Heart left ventricle (tissue), 16 donors: Measurements from ENCODE around the gene DGAT2. TPM values are rescaled to one million over a fixed set of nuclear protein-coding genes. Genes with fewer than 3 reads are reported as not detected.

ENCODE experiments used
- ATAC-seq, 4 donors: fragments of 200-7000 bp; cut with Tn5 transposase; one replicate each; pipeline ENCODE4 v1.9.1; 2020 to 2022; ENCODE audit warnings: moderate library complexity in 4 of 4, mild to moderate bottlenecking in 3 of 4, moderate number of reproducible peaks in 1 of 4
- DNase-seq, 5 donors: peaks; one replicate each; pipeline ENCODE4 v3.0.0-alpha.2; 2020
- H3K27ac ChIP-seq, 12 donors: fragments of 200-600 bp; sonication (generic) in 4 of 12; one replicate each; pipeline versions ENCODE4 v1.5.0 to v1.8.0; 2016 to 2022; ENCODE audit warnings: mild to moderate bottlenecking in 2 of 12
- H3K27me3 ChIP-seq, 9 donors: fragments of 200-600 bp; sonication (generic) in 2 of 9; one replicate each; pipeline versions ENCODE4 v1.5.1 to v1.8.0; 2016 to 2022; ENCODE audit warnings: mild to moderate bottlenecking in 3 of 9
- H3K36me3 ChIP-seq, 9 donors: fragments of 200-600 bp; sonication (generic) in 2 of 9; one replicate each; pipeline versions ENCODE4 v1.5.0 to v1.8.0; 2018 to 2022; ENCODE audit warnings: mild to moderate bottlenecking in 2 of 9
- H3K4me1 ChIP-seq, 12 donors: fragments of 200-600 bp; sonication (generic) in 4 of 12; one replicate each; pipeline versions ENCODE4 v1.5.0 to v1.8.0; 2016 to 2022; ENCODE audit warnings: mild to moderate bottlenecking in 3 of 12
- H3K4me3 ChIP-seq, 12 donors: fragments of 200-600 bp; sonication (generic) in 4 of 12; one replicate each; pipeline versions ENCODE4 v1.5.0 to v1.8.0; 2017 to 2022; ENCODE audit warnings: mild to moderate bottlenecking in 9 of 12, moderate library complexity in 4 of 12
- H3K9me3 ChIP-seq, 12 donors: fragments of 200-600 bp; sonication (generic) in 4 of 12; one replicate each; pipeline versions ENCODE4 v1.5.0 to v1.8.0; 2016 to 2022; ENCODE audit warnings: mild to moderate bottlenecking in 1 of 12
- POLR2A ChIP-seq, 2 donors: fragments of 450-650 bp; IDR thresholded peaks; one replicate each; pipeline ENCODE4 v1.6.1; 2017; ENCODE audit warnings: antibody characterized with exemption in 2 of 2, mild to moderate bottlenecking in 2 of 2, moderate library complexity in 2 of 2
- WGBS, 4 donors: extraction: QIAGEN DNeasy Blood & Tissue Kit in 2 of 4; methylation state at CpG; one replicate each; pipeline versions ENCODE4 v1.1.5 to v1.1.7; 2013 to 2018; 5-methylcytosine and 5-hydroxymethylcytosine counted together
- intact Hi-C, 10 donors: fragments of 100-400 bp; cut with DNase I; formaldehyde crosslinking; loops; one replicate each; pipeline versions ENCODE4 v1.11.1 to v1.14.2; 2022
- polyA plus RNA-seq, 2 donors: library from polyadenylated mRNA; stranded (reverse); fragments of 200-250 nt; gene quantifications; one replicate each; pipeline ENCODE4 v1.2.3, GENCODE V29; 2013
- total RNA-seq, 9 donors: library from RNA; depleted of rRNA in 2 of 9; stranded (reverse); fragments of >200 nt in 2 of 9; fragmentation: NEBNext Ultra II Directional in 3 of 9; extraction: Animal tissue kit (Norgen Biotek cat#: 25700) in 3 of 9; gene quantifications; one replicate each; pipeline versions ENCODE4 v1.1.0 to v1.2.4, GENCODE V29; 2016 to 2023
- TF ChIP-seq, protein P1 (sequence below), 12 donors: fragments of 200-600 bp; sonication (generic) in 4 of 12; IDR thresholded peaks; one replicate each; pipeline versions ENCODE4 v1.5.0 to v1.8.0; 2018 to 2022; ENCODE audit warnings: antibody characterized with exemption in 12 of 12, mild to moderate bottlenecking in 5 of 12
- donor health status: ischemic (EF 13 %, LVEDD 7.1; RV severe dilation, severe dysfunction).
- donor health status: healthy with polysubstance abuse.
- donor health status: DM: no; HTN: yes; CAD: no.
- donor health status: DM: no; HTN: no; CAD: no.
- donor health status: ischemic (EF 25% LVEDD 6.9; RV normal size, moderate dysfunction).
- donor health status: ischemic (EF 25% LVEDD 5.7; RV mildly dilated, moderate dysfunction).
- donor health status: healthy.
- donor health status: DM: yes; HTN: yes; CAD: no.
- donor health status: ischemic (EF 35%, LVEDD 5.7; RV mildly dilated, moderate dysfunction).
- donor health status: nonischemic (EF 11% LVEDD 7.7; RV severe dilation, severe dysfunction).
- donor health status: DM: yes; HTN: yes; CAD: no.
- donor health status: PGD.
- donor health status: ischemic (EF 29% LVEDD 5.4; RV normal size, mild dysfunction).
- donor health status: nonischemic (EF 23%, LVEDD 6.1; RV moderate dilation, normal function).

DGAT2 gene
- total and polyA plus RNA-seq, 11 donors: 4.0 to 48.3 (median 8.3) TPM

DNA sequence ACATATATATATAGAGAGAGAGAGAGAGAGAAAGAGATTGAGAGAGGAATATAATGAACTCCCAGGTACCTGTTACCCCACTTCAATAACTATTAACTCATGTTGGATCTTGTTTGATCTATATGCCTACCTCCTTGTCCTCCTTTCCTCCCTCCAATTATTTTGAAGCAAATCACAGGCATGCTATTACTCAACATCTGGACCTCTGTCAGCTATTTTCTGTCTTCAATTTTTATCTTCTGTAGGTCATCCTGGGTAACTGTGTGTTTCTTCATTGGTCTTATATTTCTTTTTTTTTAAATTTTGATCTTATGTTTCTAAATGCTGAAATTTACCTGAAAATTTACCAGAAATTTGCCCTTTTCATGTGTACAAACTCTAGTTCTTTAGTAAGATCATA lies 71.3 kb downstream of the DGAT2 start:
- ATAC-seq: no peak
- H3K9me3 ChIP-seq: no peaks in the 10 kb centered on the region

DNA sequence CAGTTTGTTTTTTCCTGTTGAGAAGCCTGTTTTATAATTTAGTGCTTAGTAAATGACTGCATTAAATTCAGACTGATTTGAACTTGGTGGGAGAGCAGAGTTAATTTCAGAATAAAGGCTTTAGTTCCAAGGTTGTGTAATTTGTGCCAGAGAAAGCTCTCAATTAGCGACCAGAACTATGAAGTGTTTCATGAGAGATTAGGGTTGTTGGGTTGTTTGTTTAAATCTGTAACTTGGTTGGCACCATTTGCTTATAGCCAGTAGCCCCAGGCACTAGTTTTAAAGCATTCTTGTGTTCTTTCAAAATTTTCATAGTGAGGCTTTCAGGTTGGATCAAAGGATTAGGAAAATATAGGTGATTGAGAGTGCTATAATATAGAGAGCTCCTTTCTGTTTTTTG lies 71.9 kb downstream of the DGAT2 start:
- WGBS, 4 donors: 38 to 48% (median 39%) methylated on average over 1 of the region's 1 CpG
- H3K4me1 ChIP-seq: peaks cover 0 to 45% (median 16%) of the 10 kb centered on the region in 12 donors
- H3K36me3 ChIP-seq: peaks cover 0 to 15% (median 4%) of the 10 kb centered on the region in 9 donors
- TF ChIP-seq, protein P1, sequence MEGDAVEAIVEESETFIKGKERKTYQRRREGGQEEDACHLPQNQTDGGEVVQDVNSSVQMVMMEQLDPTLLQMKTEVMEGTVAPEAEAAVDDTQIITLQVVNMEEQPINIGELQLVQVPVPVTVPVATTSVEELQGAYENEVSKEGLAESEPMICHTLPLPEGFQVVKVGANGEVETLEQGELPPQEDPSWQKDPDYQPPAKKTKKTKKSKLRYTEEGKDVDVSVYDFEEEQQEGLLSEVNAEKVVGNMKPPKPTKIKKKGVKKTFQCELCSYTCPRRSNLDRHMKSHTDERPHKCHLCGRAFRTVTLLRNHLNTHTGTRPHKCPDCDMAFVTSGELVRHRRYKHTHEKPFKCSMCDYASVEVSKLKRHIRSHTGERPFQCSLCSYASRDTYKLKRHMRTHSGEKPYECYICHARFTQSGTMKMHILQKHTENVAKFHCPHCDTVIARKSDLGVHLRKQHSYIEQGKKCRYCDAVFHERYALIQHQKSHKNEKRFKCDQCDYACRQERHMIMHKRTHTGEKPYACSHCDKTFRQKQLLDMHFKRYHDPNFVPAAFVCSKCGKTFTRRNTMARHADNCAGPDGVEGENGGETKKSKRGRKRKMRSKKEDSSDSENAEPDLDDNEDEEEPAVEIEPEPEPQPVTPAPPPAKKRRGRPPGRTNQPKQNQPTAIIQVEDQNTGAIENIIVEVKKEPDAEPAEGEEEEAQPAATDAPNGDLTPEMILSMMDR (IDR thresholded peaks at IDR 0.05): no peak
- no peak overlapping the region for H3K27ac ChIP-seq
- no peak for DNase-seq
- intact Hi-C loops: no loop called here
- H3K9me3 ChIP-seq: peaks cover 0 to 3% (median 0%) of the 10 kb centered on the region in 12 donors
- H3K27me3 ChIP-seq: no peaks in the 10 kb centered on the region
- ATAC-seq: no peak
- no peak overlapping the region for H3K4me3 ChIP-seq

More for the DNA sequence above, 71.3 kb downstream of the DGAT2 start:
- TF ChIP-seq, protein P1 (IDR thresholded peaks at IDR 0.05): no peak
- no peak for TF ChIP-seq POLR2A (IDR thresholded peaks at IDR 0.05)
- H3K36me3 ChIP-seq: peaks cover 0 to 15% (median 4%) of the 10 kb centered on the region in 9 donors
- H3K4me3 ChIP-seq: no peak overlapping the region
- peaks cover 0 to 45% (median 16%) of the 10 kb centered on the region in 12 donors for H3K4me1 ChIP-seq
- intact Hi-C loops: no loop called here
- DNase-seq: no peak
- no peaks in the 10 kb centered on the region for H3K27me3 ChIP-seq
- no peak overlapping the region for H3K27ac ChIP-seq

DNA sequence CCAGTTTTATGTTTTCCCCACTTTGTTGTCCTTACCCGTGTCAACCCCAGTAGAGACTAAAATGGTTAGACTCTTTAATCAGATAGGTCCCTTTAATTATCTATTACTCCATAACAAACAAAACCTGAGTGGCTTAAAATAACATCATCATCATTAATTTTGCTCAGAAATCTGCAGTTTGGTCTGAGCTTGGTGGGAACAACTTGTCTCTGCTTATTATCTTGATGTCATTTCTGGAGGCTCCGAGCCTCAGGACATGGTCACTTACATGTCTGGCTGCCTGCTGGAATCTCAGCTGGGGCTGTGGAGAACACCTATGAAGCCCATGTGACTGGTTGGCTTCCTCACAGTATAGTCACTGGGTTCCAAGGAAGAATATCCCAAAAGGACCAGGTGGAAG lies 73.2 kb downstream of the DGAT2 start:
- no peak for ATAC-seq
- H3K4me1 ChIP-seq: peaks cover 0 to 34% (median 16%) of the 10 kb centered on the region in 12 donors
- 72 to 83% (median 75%) methylated on average over 2 of the region's 2 CpGs for WGBS, 4 donors
- DNase-seq: no peak
- TF ChIP-seq, protein P1 (IDR thresholded peaks at IDR 0.05): no peak
- TF ChIP-seq POLR2A (IDR thresholded peaks at IDR 0.05): no peak
- no peak overlapping the region for H3K27ac ChIP-seq
- no peaks in the 10 kb centered on the region for H3K27me3 ChIP-seq
- peaks cover 0 to 3% (median 0%) of the 10 kb centered on the region in 12 donors for H3K9me3 ChIP-seq
- H3K36me3 ChIP-seq: peaks cover 0 to 15% (median 4%) of the 10 kb centered on the region in 9 donors
- intact Hi-C loops: no loop called here
- H3K4me3 ChIP-seq: no peak overlapping the region

DNA sequence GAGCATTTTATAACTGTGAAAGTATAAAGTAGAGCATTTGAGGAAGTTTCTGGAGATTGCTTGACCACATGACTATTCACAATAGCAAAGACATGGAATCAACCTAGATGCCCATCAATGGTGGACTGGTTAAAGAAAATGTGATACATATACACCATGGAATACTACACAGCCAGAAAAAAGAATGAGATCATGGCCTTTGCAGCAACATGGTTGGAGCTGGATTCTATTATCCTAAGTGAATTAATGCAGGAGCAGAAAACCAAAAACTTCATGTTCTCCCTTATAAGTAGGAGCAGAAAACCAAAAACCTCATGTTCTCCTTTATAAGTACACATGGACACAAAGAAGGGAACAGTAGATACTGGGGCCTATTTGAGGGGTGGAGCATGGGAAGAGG lies 76.7 kb downstream of the DGAT2 start:
- DNase-seq (no peak), ATAC-seq (no peak)
- TF ChIP-seq, protein P1 (IDR thresholded peaks at IDR 0.05): no peak
- TF ChIP-seq POLR2A (IDR thresholded peaks at IDR 0.05): no peak
- H3K4me3 ChIP-seq: no peak overlapping the region
- H3K27me3 ChIP-seq: no peaks in the 10 kb centered on the region
- peaks cover 0 to 3% (median 0%) of the 10 kb centered on the region in 12 donors for H3K9me3 ChIP-seq
- H3K36me3 ChIP-seq: no peaks in the 10 kb centered on the region
- H3K4me1 ChIP-seq: peaks cover 0 to 28% (median 14%) of the 10 kb centered on the region in 12 donors
- intact Hi-C loops: no loop called here
- no peak overlapping the region for H3K27ac ChIP-seq
